RKO (cell line): ENCODE measurements around the gene CCNY.
"Not testable (repeated sequence)": the region's sequence is repeated elsewhere in the genome, so short reads cannot be mapped to it uniquely, and the experiment has no call there.

Source experiments
- DNase-seq: peaks from one replicate; pipeline ENCODE4 v3.0.0-alpha.2; 2016; ENCODE audit warnings: low spot score

Gene CCNY

GRCh38 chr10:35384265-35384868 is 48.1 kb downstream of the CCNY start:
- peak; percentile 43 for DNase-seq

- no peak for DNase-seq
These were observed 50.4 kb downstream of the CCNY start for GRCh38 chr10:35386594-35387174.

DNA sequence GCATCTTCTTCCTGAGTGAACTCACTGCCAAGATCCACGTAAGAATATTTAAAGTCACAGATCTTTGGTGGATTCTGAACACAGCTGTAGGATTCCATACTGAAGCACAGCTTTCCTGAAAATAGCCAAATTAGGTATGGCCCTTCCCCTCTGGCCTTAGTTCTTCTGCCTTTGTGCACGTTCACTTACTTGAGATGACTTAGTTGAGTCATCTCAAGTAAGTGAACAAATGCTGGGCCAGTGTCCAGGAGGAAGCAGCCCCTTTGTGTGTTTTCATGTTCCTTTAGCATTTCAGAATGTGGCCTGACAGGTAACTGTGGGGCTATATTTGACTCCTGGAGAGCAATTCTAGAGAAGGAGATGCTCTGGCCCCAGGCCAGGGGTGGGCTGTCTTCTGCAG is 51.5 kb downstream of the CCNY start:
- no peak for DNase-seq

GRCh38 chr10:35388197-35388596 is 51.9 kb downstream of the CCNY start:
- no peak for DNase-seq

- DNase-seq, result no peak
These were observed 52.4 kb downstream of the CCNY start for GRCh38 chr10:35388682-35389081.

DNA sequence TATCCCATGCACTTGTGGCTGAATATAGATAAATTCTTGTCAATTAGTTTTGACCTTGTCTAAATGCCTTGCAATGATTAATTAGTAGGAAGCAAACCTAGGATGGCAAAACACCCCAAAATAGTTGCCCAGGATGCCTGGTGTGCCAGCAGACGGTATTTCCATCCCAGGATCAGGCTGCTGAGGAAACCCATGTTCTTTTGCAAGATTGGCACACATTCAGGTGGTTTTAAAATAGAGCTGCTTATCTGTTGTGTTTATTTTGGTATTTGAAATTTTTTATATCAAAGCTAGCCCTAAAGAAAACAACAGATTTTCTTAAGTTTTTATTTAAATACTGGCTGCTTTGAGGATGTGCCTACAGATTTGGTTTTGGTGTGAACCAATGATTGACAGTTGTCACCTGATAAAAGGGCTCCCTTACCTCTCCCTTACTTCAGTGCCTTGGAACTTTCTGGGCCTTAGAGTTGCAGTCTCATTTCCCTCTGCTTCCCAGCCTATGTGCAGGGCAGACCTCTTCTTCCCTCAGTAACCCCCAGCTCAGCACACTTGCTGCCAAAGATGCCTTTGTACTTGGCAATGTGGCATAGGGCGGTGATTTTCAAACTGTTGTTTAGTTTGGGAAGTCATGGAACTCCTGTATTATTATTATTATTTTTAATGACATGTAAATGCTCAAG is 54.0 kb downstream of the CCNY start:
- DNase-seq, result no peak

GRCh38 chr10:35390843-35391152 is 54.5 kb downstream of the CCNY start:
- no peak for DNase-seq

GRCh38 chr10:35391153-35391953 is 55.0 kb downstream of the CCNY start:
- DNase-seq, result peak; percentile 20

DNA sequence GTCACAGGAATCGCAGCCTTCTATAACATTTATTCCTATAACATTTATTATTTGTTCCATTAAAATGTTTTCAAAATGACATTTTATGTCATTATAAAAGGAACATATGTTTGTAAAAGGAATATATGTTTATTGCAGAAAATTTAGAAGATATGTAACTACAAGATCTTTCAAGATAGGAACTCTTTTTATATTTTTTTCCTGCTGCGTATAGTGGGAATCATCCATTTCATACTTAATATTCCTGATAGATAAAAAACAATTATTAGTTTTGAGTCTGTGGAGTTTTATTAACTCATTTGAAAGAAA is 55.6 kb downstream of the CCNY start:
- DNase-seq, result no peak

DNA sequence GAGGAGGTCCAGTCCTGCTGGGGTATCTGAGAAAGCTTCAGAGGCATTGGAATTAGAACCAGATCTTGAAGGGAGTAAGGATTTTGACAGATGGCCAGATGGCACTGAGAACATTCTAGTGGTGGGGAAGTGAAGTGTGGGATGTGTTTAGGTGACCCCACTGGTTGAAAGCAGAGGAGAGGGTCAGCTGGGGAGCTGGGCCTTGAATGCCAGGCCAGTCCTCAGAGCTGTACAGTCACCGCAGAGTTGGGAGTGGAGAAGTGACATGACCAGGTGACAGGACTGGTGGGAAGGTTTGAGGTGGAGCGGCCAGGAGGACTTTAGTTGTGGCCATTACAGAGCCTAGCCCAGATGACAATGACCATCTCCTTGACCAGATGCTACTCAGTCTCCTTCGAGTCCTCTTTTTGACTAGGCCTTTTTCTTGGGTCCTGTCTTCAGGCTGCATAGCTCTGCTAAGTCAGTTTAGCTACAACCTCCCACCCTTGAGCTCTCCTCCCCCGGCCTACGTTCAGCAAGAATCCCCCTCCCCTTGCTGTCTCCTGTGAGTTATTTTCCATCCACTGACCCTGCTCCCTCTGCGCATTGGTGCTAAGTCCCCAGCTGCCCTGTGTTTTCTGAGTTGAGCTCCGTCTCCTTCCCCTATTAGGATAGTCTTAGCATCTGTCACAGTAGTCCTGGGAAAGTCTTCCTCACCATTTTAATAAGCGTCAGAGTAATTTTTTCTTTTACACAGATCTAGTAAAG is 56.3 kb downstream of the CCNY start:
- DNase-seq, result no peak

DNA sequence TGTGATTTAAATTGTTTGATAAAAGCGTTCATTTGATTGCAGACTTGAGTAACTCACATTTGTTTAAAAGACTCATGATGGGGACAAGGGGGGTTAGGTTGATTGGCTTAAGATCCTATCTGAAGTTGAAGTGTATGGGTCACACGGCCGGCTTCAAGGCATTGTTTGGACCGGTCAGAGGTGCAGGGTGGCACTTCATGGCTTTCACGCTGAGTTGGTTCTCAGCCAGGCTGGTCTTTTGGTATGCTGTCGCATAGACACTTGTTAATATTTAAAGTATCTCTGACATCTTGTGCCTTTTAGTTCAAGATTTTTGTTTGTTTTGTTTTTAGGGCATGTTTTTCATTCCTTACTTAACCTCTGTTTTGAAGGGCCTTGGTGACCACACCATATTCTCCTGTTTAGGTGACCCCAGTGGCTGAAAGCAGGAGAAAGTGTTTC is 58.1 kb downstream of the CCNY start:
- DNase-seq, result no peak

GRCh38 chr10:35394934-35395333 is 58.6 kb downstream of the CCNY start:
- no peak for DNase-seq

- DNase-seq, result no peak
These were observed 60.5 kb downstream of the CCNY start for GRCh38 chr10:35396560-35397434.

GRCh38 chr10:35397953-35398352 is 61.6 kb downstream of the CCNY start:
- DNase-seq, result no peak

DNA sequence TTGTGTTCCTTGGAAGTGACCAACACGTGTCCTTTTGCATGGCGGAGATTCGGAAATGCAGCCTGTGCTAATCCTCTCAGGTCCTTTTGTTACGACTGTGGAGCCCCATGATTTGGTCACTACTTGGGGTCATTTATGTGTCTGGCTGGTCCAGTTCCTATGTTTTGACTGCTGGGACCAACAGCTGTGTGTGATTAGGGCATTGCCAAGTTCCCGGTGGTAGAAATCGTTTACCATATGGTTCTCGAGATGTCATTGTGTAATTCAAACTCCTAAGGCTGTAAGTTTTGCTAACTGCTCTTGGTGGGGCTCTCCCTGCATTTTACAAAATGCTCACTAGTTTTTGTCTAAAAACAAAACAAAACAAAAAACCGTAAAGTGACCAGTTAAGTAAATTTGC is 62.0 kb downstream of the CCNY start:
- no peak for DNase-seq

- no peak for DNase-seq
These were observed 62.6 kb downstream of the CCNY start for GRCh38 chr10:35398908-35399307.

DNA sequence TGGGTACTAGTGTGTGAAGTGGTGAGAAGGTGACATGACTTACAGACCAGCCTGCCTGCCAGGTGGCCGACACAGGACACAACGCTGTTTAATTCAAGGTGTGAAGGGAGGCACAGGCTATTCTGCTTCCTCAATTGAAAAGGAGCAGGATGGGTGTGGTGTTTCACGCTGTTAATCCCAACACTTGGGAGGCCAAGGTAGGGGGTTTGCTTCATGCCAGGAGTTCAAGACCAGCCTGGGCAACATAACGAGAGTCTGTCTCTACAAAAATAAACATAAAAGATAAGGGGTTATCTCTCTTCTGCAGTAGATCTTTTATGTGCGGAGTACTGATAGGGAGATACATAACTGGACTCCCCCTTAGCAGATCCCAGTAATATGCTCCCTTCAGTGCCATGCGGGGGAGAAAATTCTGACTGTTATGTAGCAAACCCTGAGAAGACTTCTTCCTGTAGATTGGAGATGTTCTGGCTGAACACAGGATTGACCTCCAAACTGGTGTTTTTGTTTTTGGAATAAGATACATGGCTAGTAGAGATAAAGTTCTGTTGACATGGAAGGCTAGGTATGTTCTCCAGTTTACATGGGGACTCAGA is 63.2 kb downstream of the CCNY start:
- DNase-seq, result no peak

DNA sequence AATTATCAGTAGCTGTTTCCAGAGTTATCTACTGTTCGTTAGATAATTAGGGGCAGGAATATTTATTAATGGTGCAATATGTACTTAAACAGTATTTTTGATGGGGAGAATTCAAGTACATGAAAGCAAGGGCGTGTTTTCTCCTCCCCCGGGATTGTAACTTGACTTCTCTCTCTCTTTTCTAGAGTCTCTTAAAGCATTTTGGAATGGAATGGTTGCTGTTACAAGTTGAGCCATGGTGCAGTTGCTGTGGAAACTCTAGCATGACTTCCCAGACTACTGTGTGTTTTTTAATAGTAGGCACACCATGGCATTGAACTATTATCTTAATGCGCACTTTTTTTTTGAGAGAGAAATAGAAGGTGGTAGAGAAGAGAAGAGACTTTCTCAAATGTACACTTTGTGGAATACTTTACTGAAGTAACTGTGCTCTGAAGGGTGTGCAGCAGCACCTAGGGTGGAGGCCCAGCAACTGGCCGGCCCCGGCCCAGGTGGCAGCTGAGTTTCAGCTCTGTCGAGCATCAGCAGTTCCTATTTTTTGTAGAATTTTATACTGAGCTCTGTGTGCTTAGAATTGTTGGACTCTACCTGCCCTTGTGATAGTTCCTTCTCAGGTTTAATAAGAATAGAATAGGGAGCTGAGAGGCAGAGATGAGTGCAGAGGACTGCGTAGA is 64.4 kb downstream of the CCNY start:
- DNase-seq, result no peak

DNA sequence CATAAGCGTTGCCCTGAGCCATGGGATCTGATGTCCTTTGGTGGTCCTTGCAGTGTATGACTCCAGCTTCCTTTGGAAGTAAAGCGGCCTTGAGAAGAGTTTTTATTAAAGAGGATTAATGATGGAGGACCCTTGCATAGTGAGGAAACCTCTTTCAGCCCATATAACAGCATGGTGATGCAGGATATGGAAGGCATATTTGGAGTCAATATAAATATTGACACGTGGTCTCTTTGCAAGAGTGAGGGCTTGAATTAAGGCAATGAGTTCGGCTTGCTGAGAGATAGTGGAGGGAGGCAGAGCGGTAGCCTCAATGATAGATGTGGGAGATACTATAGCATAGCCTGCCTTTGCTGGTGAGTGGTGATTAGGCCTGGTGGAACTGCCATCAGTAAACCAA is 67.2 kb downstream of the CCNY start:
- not testable (repeated sequence) for DNase-seq

DNA sequence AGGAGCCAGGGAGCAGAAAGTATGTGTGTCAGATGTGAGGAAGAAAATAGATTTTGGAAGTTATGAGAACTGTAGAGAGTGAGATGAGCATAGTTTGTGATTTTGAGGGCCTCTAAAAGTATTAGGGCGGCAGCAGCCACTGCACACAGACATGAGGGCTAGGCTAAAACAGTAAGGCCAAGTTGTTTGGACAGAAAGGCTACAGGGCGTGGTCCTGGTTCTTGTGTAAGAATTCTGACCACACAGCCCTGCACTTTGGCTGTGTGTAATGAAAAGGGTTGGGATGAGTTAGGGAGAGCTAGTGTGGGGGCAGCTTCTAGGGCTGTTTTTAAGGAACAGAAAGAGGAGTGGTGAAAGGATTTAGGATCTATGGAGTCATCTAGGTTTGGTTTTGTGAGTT is 67.8 kb downstream of the CCNY start:
- DNase-seq, result not testable (repeated sequence)
